ENCODE results near the gene PLEKHG4B. TPM values are rescaled to one million over a fixed set of nuclear protein-coding genes. Genes with fewer than 3 reads are reported as not detected.
"Not testable (repeated sequence)": the region's sequence is repeated elsewhere in the genome, so short reads cannot be mapped to it uniquely, and the experiment has no call there.

PLEKHG4B gene
- total and polyA plus RNA-seq, 7 donors: 0.01 TPM; not detected in 6

DNA sequence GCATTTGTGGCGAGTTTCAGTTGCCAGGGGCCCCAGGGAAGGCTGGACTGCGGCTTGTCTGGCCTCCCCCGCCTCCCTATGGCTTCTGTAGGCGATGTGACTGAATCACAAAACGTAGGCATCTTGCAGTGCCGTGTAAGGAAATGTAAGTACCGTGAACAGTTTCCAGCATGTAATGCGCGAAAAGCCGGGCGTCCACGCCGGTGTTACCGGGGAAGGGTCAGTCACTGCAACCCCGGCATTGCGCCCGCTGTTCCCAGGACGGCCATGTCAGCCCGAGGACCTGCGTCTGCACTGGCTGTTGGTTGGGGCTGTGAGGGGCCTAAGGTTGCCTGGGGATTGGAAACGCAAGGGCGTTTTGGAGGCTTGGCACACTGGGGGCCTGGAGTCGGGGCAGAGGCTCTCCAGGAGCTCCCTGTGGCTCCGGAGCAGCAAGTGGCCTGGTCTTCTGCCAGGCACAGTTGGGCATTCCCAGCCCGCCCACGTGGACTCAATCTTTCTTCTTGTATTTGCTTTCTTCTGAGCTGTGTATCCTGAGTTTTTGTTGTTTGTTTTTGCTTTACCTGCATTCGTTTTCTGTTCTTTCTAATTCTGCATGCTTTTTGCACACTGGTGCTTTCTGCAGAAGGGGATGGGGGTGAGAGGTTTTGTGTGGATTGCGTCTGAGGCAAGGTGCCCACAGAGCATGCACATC is 36.9 kb upstream of the PLEKHG4B start:
- Histone ChIP-seq H3K36me3 (ENCODE audit: insufficient read depth in 1 of 2, low read depth in 1 of 2) (no peaks in the 10 kb centered on the region), H3K9me3 (no peaks in the 10 kb centered on the region), H3K27ac (no peak overlapping the region), H3K4me1 (no peaks in the 10 kb centered on the region), H3K4me3 (no peak overlapping the region), H3K27me3 (ENCODE audit: insufficient read depth in 3 of 3, low read length in 2 of 3) (peaks cover 4 to 54% (median 19%) of the 10 kb centered on the region in 3 donors)
- DNase-seq (peak in 1 of 2 donors; percentile 43), ATAC-seq (no peak)
- intact Hi-C loops (cut with DNase I): no loop called here
- WGBS, 3 donors: 81 to 85% (median 84%) methylated on average over 28 of the region's 28 CpGs
- TF ChIP-seq, protein P1, sequence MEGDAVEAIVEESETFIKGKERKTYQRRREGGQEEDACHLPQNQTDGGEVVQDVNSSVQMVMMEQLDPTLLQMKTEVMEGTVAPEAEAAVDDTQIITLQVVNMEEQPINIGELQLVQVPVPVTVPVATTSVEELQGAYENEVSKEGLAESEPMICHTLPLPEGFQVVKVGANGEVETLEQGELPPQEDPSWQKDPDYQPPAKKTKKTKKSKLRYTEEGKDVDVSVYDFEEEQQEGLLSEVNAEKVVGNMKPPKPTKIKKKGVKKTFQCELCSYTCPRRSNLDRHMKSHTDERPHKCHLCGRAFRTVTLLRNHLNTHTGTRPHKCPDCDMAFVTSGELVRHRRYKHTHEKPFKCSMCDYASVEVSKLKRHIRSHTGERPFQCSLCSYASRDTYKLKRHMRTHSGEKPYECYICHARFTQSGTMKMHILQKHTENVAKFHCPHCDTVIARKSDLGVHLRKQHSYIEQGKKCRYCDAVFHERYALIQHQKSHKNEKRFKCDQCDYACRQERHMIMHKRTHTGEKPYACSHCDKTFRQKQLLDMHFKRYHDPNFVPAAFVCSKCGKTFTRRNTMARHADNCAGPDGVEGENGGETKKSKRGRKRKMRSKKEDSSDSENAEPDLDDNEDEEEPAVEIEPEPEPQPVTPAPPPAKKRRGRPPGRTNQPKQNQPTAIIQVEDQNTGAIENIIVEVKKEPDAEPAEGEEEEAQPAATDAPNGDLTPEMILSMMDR (IDR thresholded peaks at IDR 0.05): no peak

DNA sequence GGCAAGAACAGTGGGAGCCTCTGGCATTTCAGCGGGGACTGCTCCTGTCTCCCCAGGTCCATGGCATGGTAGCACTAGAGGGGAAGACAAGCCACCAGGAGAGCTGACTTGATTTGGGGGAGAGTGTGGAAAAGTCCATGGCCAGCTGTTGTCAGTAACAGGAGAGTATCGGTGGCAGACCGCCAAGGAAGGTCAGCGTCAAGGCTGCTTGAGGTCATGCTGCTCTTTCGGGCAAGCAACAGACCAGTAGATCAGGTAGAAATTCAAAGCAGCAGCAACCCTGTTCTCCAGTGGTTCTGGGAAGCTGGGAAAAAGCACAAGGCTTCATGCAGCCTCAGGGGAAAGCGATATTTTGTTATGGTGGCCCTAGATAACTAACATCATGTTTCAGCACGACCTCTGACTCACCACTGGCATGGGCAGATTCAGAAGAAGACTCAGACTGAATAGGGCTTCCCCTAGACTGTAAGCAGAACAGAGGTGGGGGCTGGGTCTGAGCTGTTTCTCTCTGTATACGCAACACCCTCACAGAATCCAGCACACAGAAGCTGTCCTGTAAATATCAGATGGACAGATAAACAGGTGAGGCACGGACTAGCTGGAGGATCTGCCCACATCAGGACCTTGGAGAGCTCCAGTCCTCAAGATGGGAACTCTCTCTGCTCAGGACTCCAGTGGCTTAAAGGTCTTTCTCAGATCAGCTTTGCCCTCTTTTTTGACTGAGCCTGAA is 35.2 kb upstream of the PLEKHG4B start:
- 61 to 65% (median 64%) methylated on average over 9 of the region's 9 CpGs for WGBS, 3 donors
- peaks cover under 1 to 41% (median 13%) of the 10 kb centered on the region in 3 donors for H3K27me3 ChIP-seq (ENCODE audit: insufficient read depth in 3 of 3, low read length in 2 of 3)
- H3K9me3 ChIP-seq: no peaks in the 10 kb centered on the region
- DNase-seq (no peak), ATAC-seq (no peak)
- H3K4me3 ChIP-seq: no peak overlapping the region
- no peaks in the 10 kb centered on the region for H3K4me1 ChIP-seq
- intact Hi-C loops (cut with DNase I): no loop called here
- no peak overlapping the region for H3K27ac ChIP-seq
- H3K36me3 ChIP-seq (ENCODE audit: insufficient read depth in 1 of 2, low read depth in 1 of 2): no peaks in the 10 kb centered on the region
- TF ChIP-seq, protein P1 (IDR thresholded peaks at IDR 0.05): no peak

DNA sequence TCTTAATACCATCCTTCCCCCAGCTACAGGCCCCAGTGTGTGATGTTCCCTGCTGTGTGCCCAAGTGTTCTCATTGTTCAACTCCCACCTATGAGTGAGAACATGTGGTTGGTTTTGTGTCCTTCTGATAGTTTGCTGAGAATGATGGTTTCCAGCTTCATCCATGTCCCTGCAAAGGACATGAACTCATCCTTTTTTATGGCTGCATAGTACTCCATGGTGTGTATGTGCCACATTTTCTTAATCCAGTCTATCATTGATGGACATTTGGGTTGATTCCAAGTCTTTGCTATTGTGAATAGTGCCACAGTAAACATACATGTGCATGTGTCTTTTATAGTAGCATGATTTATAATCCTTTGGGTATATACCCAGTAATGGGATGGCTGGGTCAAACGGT is 31.7 kb upstream of the PLEKHG4B start:
- H3K27me3 ChIP-seq (ENCODE audit: insufficient read depth in 3 of 3, low read length in 2 of 3); H3K36me3 ChIP-seq (ENCODE audit: insufficient read depth in 1 of 2, low read depth in 1 of 2); H3K4me1 ChIP-seq; H3K4me3 ChIP-seq; intact Hi-C loops (cut with DNase I); H3K27ac ChIP-seq; ATAC-seq; H3K9me3 ChIP-seq; DNase-seq: not testable (repeated sequence)
- WGBS, 3 donors: 62 to 71% (median 64%) methylated on average over 1 of the region's 1 CpG

DNA sequence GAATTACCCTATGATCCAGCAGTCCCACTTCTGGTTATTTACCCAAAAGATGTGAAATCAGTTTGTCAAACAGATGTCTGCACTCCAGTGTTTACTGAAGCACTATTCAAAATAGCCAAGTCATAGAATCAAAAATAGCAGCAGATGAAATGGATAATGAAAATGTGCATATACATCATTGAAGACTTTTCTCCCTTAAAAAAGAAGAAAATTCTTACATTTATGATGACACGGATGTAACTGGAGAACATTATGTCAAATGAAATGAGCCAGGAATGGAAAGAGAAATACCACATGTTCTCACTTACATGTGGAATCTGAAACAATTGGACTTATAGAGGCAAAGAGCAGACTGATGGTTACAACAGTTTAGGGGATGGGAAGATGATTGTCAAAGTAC is 21.5 kb upstream of the PLEKHG4B start:
- DNase-seq (no peak), ATAC-seq (no peak)
- TF ChIP-seq, protein P1 (IDR thresholded peaks at IDR 0.05): no peak
- intact Hi-C loops (cut with DNase I): no loop called here
- Histone ChIP-seq H3K27me3 (ENCODE audit: insufficient read depth in 3 of 3, low read length in 2 of 3) (peaks cover 3 to 25% (median 9%) of the 10 kb centered on the region in 3 donors), H3K4me3 (no peak overlapping the region), H3K36me3 (ENCODE audit: insufficient read depth in 1 of 2, low read depth in 1 of 2) (no peaks in the 10 kb centered on the region), H3K27ac (no peak overlapping the region), H3K4me1 (no peaks in the 10 kb centered on the region), H3K9me3 (no peaks in the 10 kb centered on the region)
- 56 to 57% (median 57%) methylated on average over 1 of the region's 1 CpG for WGBS, 3 donors

DNA sequence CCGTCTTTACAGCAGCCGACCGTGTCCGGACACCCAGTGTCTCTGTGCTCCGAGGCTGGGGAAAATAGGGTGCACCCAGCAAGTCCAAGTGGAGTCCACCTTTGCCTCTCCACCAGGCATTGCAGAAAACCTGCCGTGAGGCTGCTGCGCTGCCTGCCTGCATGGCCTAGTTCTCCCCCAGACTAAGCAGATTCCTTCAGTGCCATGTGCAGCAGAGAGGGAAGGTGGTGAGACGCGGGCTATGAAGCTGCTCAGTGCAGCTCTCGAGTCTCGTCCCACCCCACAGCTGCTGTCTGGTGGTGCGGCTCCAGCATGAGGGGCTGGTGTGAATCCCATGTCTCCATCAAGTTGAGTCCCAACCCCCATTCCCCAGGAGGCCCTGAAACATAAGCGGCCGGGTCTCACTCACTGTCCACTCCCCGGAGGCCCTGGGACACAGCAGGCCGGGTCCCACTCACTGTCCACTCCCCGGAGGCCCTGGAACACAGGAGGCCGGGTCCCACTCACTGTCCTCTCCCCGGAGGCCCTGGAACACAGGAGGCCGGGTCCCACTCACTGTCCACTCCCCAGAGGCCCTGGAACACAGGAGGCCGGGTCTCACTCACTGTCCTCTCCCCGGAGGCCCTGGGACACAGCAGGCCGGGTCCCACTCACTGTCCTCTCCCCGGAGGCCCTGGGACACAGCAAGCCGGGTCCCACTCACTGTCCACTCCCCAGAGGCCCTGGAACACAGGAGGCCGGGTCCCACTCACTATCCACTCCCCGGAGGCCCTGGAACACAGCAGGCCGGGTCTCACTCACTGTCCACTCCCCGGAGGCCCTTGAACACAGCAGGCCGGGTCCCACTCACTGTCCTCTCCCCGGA is 19.4 kb upstream of the PLEKHG4B start:
- WGBS, 3 donors: 82 to 85% (median 82%) methylated on average over 27 to 31 of the region's 31 CpGs
- H3K4me1 ChIP-seq; H3K4me3 ChIP-seq; DNase-seq; ATAC-seq; intact Hi-C loops (cut with DNase I); H3K27ac ChIP-seq; H3K36me3 ChIP-seq (ENCODE audit: insufficient read depth in 1 of 2, low read depth in 1 of 2); H3K9me3 ChIP-seq: not testable (repeated sequence)
- H3K27me3 ChIP-seq (ENCODE audit: insufficient read depth in 3 of 3, low read length in 2 of 3): peaks cover 2 to 27% (median 3%) of the 10 kb centered on the region in 3 donors

DNA sequence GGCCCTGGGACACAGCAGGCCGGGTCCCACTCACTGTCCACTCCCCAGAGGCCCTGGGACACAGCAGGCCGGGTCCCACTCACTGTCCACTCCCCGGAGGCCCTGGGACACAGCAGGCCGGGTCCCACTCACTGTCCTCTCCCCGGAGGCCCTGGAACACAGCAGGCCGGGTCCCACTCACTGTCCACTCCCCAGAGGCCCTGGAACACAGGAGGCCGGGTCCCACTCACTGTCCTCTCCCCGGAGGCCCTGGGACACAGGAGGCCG is 18.9 kb upstream of the PLEKHG4B start:
- H3K27ac ChIP-seq; intact Hi-C loops (cut with DNase I); ATAC-seq; H3K36me3 ChIP-seq (ENCODE audit: insufficient read depth in 1 of 2, low read depth in 1 of 2); H3K4me3 ChIP-seq; DNase-seq; H3K4me1 ChIP-seq; H3K9me3 ChIP-seq: not testable (repeated sequence)
- peaks cover 0 to 29% (median 3%) of the 10 kb centered on the region in 3 donors for H3K27me3 ChIP-seq (ENCODE audit: insufficient read depth in 3 of 3, low read length in 2 of 3)
- 84 to 86% (median 85%) methylated on average over 6 of the region's 9 CpGs for WGBS, 3 donors
